WTC11 (cell line): Measurements from ENCODE around the gene JMJD6. TPM values are rescaled to one million over a fixed set of nuclear protein-coding genes. Genes with fewer than 3 reads are reported as not detected.

Experiments used
- ATAC-seq: fragments of 200-7000 bp; cut with Tn5 transposase; 2 replicates; pipeline ENCODE4 v1.10.0; 2021; ENCODE audit warnings: mild to moderate bottlenecking, moderate library complexity
- CTCF ChIA-PET: fragments of 300-600 bp; sonication (Branson Sonifier 250); formaldehyde crosslinking; loops from one replicate; lab custom pipeline; 2021; ENCODE audit warnings: antibody characterized with exemption; lab: Charles Lee
- POLR2A ChIA-PET: fragments of 350-600 bp; sonication (Branson Sonifier 250); formaldehyde crosslinking; loops from one replicate; lab custom pipeline; 2021; ENCODE audit warnings: antibody characterized with exemption; lab: Charles Lee
- DNase-seq: peaks from one replicate; pipeline ENCODE4 v3.0.0; 2021; ENCODE audit warnings: low spot score
- H3K27ac Mint-ChIP-seq: 2 replicates; pipeline ENCODE4 v1.8.0; 2021; ENCODE audit warnings: mixed read lengths
- H3K27me3 Mint-ChIP-seq: 2 replicates; pipeline ENCODE4 v1.8.0; 2021; ENCODE audit warnings: low read depth, mild to moderate bottlenecking, moderate library complexity, mixed read lengths
- H3K36me3 Mint-ChIP-seq: 2 replicates; pipeline ENCODE4 v1.8.0; 2021; ENCODE audit warnings: mixed read lengths
- H3K4me1 Mint-ChIP-seq: 2 replicates; pipeline ENCODE4 v1.8.0; 2022; ENCODE audit warnings: mixed read lengths
- H3K4me3 Mint-ChIP-seq: 2 replicates; pipeline ENCODE4 v1.8.0; 2021; ENCODE audit warnings: mild to moderate bottlenecking, moderate library complexity, mixed read lengths
- H3K9me3 Mint-ChIP-seq: 2 replicates; pipeline ENCODE4 v1.8.0; 2021; ENCODE audit warnings: mixed read lengths
- ARID4B ChIP-seq: sonication (generic); formaldehyde crosslinking; IDR thresholded peaks from 2 replicates; pipeline ENCODE4 v1.8.0; 2023; ENCODE audit warnings: missing genetic modification reagents, mild to moderate bottlenecking, borderline replicate concordance
- ATF2 ChIP-seq: sonication (generic); formaldehyde crosslinking; IDR thresholded peaks from 2 replicates; pipeline ENCODE4 v1.8.1; 2022; ENCODE audit warnings: low read depth, missing genetic modification reagents, borderline replicate concordance
- ATF6 ChIP-seq: sonication (generic); formaldehyde crosslinking; IDR thresholded peaks from 2 replicates; pipeline ENCODE4 v1.8.1; 2023; ENCODE audit warnings: mild to moderate bottlenecking, missing genetic modification reagents
- CREB1 ChIP-seq: sonication (generic); formaldehyde crosslinking; IDR thresholded peaks from 2 replicates; pipeline ENCODE4 v1.8.0; 2023; ENCODE audit warnings: mild to moderate bottlenecking, missing genetic modification reagents
- CTCF ChIP-seq: fragments of 200-600 bp; IDR thresholded peaks from 2 replicates; pipeline ENCODE4 v1.8.0; 2022; ENCODE audit warnings: antibody characterized with exemption
- E2F4 ChIP-seq: sonication (generic); formaldehyde crosslinking; IDR thresholded peaks from 2 replicates; pipeline ENCODE4 v1.8.1; 2022; ENCODE audit warnings: low read depth, mild to moderate bottlenecking, moderate library complexity, missing genetic modification reagents, borderline replicate concordance
- ESRRA ChIP-seq: sonication (generic); formaldehyde crosslinking; IDR thresholded peaks from 2 replicates; pipeline ENCODE4 v1.8.1; 2022; ENCODE audit warnings: mild to moderate bottlenecking, missing genetic modification reagents, borderline replicate concordance
- GABPB1 ChIP-seq: sonication (generic); formaldehyde crosslinking; IDR thresholded peaks from 2 replicates; pipeline ENCODE4 v1.8.1; 2023; ENCODE audit warnings: mild to moderate bottlenecking, missing genetic modification reagents
- HMGA2 ChIP-seq: fragments of 250-450 bp; sonication (Bioruptor Pico); IDR thresholded peaks from 2 replicates; pipeline ENCODE4 v1.4.0; 2021; ENCODE audit warnings: mild to moderate bottlenecking, moderate library complexity
- HMGXB4 ChIP-seq: sonication (generic); formaldehyde crosslinking; IDR thresholded peaks from 2 replicates; pipeline ENCODE4 v1.8.1; 2023; ENCODE audit warnings: mild to moderate bottlenecking, moderate library complexity, missing genetic modification reagents
- USF2 ChIP-seq: sonication (generic); formaldehyde crosslinking; IDR thresholded peaks from 2 replicates; pipeline ENCODE4 v1.8.1; 2023; ENCODE audit warnings: mild to moderate bottlenecking, missing genetic modification reagents, moderate library complexity
- ZNF317 ChIP-seq: sonication (generic); formaldehyde crosslinking; IDR thresholded peaks from 2 replicates; pipeline ENCODE4 v1.8.1; 2023; ENCODE audit warnings: low read depth, mild to moderate bottlenecking, moderate library complexity, missing genetic modification reagents, borderline replicate concordance
- ZNF416 ChIP-seq: fragments of 250-450 bp; sonication (Bioruptor Pico); IDR thresholded peaks from 2 replicates; pipeline ENCODE4 v1.9.0; 2021; ENCODE audit warnings: mild to moderate bottlenecking, inconsistent platforms
- ZNF512 ChIP-seq: sonication (generic); formaldehyde crosslinking; IDR thresholded peaks from 2 replicates; pipeline ENCODE4 v1.8.1; 2022; ENCODE audit warnings: missing genetic modification reagents, borderline replicate concordance
- ZNF671 ChIP-seq: fragments of 250-450 bp; sonication (Bioruptor Pico); IDR thresholded peaks from 2 replicates; pipeline ENCODE4 v1.8.0; 2021; ENCODE audit warnings: mild to moderate bottlenecking
- ZSCAN18 ChIP-seq: fragments of 250-450 bp; sonication (Bioruptor Pico); IDR thresholded peaks from 2 replicates; pipeline ENCODE4 v2.1.2; 2022; ENCODE audit warnings: mild to moderate bottlenecking, moderate library complexity
- total RNA-seq: library from RNA; stranded (reverse); gene quantifications from 3 replicates; pipeline ENCODE4 v1.2.3, GENCODE V29; 2021

Gene JMJD6
- total RNA-seq, 1 experiment from 2014 or later: 21.6 TPM

- TF ChIP-seq ARID4B (CRISPR knock-in tag): no peak
- TF ChIP-seq ZNF416 (CRISPR knock-in tag): no peak
- TF ChIP-seq ESRRA (CRISPR knock-in tag): no peak
- no peak for TF ChIP-seq E2F4 (CRISPR knock-in tag)
- no peak for TF ChIP-seq USF2 (CRISPR knock-in tag)
- TF ChIP-seq ZNF512 (CRISPR knock-in tag): no peak
- no peak for TF ChIP-seq GABPB1 (CRISPR knock-in tag)
- no peak for TF ChIP-seq CREB1 (CRISPR knock-in tag)
- no peak for TF ChIP-seq ZNF671
- TF ChIP-seq ATF2: no peak
- TF ChIP-seq ZSCAN18: no peak
Measured at GRCh38 chr17:76682296-76682695, 44.1 kb downstream of the JMJD6 start (continued).

- DNase-seq: peak; percentile 89
- Mint-ChIP-seq H3K4me1 (peaks cover 4% of the 10 kb centered on the region), H3K4me3 (no peak overlapping the region), H3K27ac (no peak overlapping the region), H3K27me3 (no peaks in the 10 kb centered on the region), H3K36me3 (no peaks in the 10 kb centered on the region), H3K9me3 (no peaks in the 10 kb centered on the region)
- peak; percentile 85 for ATAC-seq
- POLR2A ChIA-PET: interaction anchor here (0.6 kb wide), 1 partner anchor 158 kb away, joined by 3 read pairs; no protein-coding TSS in a partner anchor
- CTCF ChIA-PET: interaction anchor here (0.5 to 2.6 kb wide), 74 partner anchors 9 to 533 kb away, joined by 3 to 69 read pairs (median 6); partner anchors contain the start of genes AANAT, JMJD6, METTL23 and MGAT5B
- no peak for TF ChIP-seq HMGXB4 (CRISPR knock-in tag)
- TF ChIP-seq HMGA2 (CRISPR knock-in tag): no peak
- TF ChIP-seq ZNF317 (CRISPR knock-in tag): peak; percentile 77
- no peak for TF ChIP-seq ZNF416 (CRISPR knock-in tag)
- TF ChIP-seq CREB1 (CRISPR knock-in tag): no peak
- no peak for TF ChIP-seq ATF6 (CRISPR knock-in tag)
- TF ChIP-seq CTCF: peak; percentile 48; the same call in 1 of the 2 replicates
Measured at GRCh38 chr17:76681222-76682137, 44.9 kb downstream of the JMJD6 start.
